ENCODE data around the gene DLGAP3.

- TF ChIP-seq CTCF (IDR thresholded peaks at IDR 0.05; ENCODE audit: borderline replicate concordance, extremely low read depth, low read length, poor library complexity, severe bottlenecking) (no peak), EZH2 (IDR thresholded peaks at IDR 0.05; ENCODE audit: borderline replicate concordance, low read depth, low read length, severe bottlenecking) (no peak)
Measured at GRCh38 chr1:34876406-34876805, 53.0 kb downstream of the DLGAP3 start.
